GM18519 (cell line): ENCODE measurements around the gene FHOD1.

Experiments used
- ATAC-seq: cut with Tn5 transposase; IDR thresholded peaks from one replicate; pipeline ENCODE4 v1.9.1; 2021; ENCODE audit warnings: mild to moderate bottlenecking, moderate library complexity; ENCODE audit not compliant: unreplicated experiment, low FRiP score

The FHOD1 gene

GRCh38 chr16:67252609-67253497 lies 5.6 kb upstream of the FHOD1 start:
- ATAC-seq: no peak

- no peak for ATAC-seq
These were observed 2.7 kb upstream of the FHOD1 start for GRCh38 chr16:67250045-67250327.

GRCh38 chr16:67249178-67250044 lies 2.1 kb upstream of the FHOD1 start:
- no peak for ATAC-seq

GRCh38 chr16:67248401-67249177 lies 1.3 kb upstream of the FHOD1 start, which contains the start of gene SLC9A5:
SLC9A5 (plus strand) TSS chr16:67248979; CDS start chr16:67249015, 36 bp downstream.
- ATAC-seq: no peak

GRCh38 chr16:67248073-67248400 lies 756 bp upstream of the FHOD1 start:
- no peak for ATAC-seq

GRCh38 chr16:67246756-67247191 lies 507 bp downstream of the FHOD1 start:
- ATAC-seq: no peak

GRCh38 chr16:67246081-67246755 lies 1.1 kb downstream of the FHOD1 start:
- no peak for ATAC-seq

- no peak for ATAC-seq
These were observed 1.6 kb downstream of the FHOD1 start for GRCh38 chr16:67245674-67246080.

- no peak for ATAC-seq
These were observed 2.1 kb downstream of the FHOD1 start for GRCh38 chr16:67245186-67245585.

- ATAC-seq: peak; percentile 37
These were observed 2.7 kb downstream of the FHOD1 start for GRCh38 chr16:67244387-67245185.

- no peak for ATAC-seq
These were observed 3.8 kb downstream of the FHOD1 start for GRCh38 chr16:67243481-67243880.

- no peak for ATAC-seq
These were observed 5.0 kb downstream of the FHOD1 start for GRCh38 chr16:67242138-67242730.

- ATAC-seq: no peak
These were observed 6.0 kb downstream of the FHOD1 start for GRCh38 chr16:67241008-67241900.

- ATAC-seq: no peak
These were observed 6.8 kb downstream of the FHOD1 start for GRCh38 chr16:67240506-67240905.

GRCh38 chr16:67238806-67239470 lies 8.3 kb downstream of the FHOD1 start:
- no peak for ATAC-seq

- no peak for ATAC-seq
These were observed 9.1 kb downstream of the FHOD1 start for GRCh38 chr16:67238278-67238575.

GRCh38 chr16:67237396-67238277 lies 9.6 kb downstream of the FHOD1 start:
- no peak for ATAC-seq
